Liver (tissue), 3 donors: Measurements from ENCODE around the gene ADO.

Experiments
- ATF3 ChIP-seq: IDR thresholded peaks from 2 replicates; pipeline ENCODE4 v1.6.1; 2016; ENCODE audit warnings: antibody characterized with exemption
- CTCF ChIP-seq: fragments of 150-350 bp; IDR thresholded peaks from 2 replicates; pipeline ENCODE4 v1.5.1; 2017; ENCODE audit warnings: improper control_type of control experiment, low read depth, low read length; ENCODE audit not compliant: missing input control
- EGR1 ChIP-seq, 2 donors: IDR thresholded peaks; 2 replicates each; pipeline ENCODE4 v1.6.1; 2016 to 2018; ENCODE audit warnings: antibody characterized with exemption in 2 of 2, low read depth in 2 of 2
- FOXA1 ChIP-seq: IDR thresholded peaks from 2 replicates; pipeline ENCODE4 v1.6.1; 2016; ENCODE audit warnings: antibody characterized with exemption
- GABPA ChIP-seq, 2 donors: IDR thresholded peaks in 1 of 2; conservative IDR thresholded peaks in 1 of 2; 2 replicates each; pipeline ENCODE4 v1.6.1; 2016; ENCODE audit warnings: antibody characterized with exemption in 2 of 2, mild to moderate bottlenecking in 1 of 2, moderate library complexity in 1 of 2
- JUND ChIP-seq, 2 donors: IDR thresholded peaks; 2 replicates each; pipeline ENCODE4 v1.6.1; 2016; ENCODE audit warnings: antibody characterized with exemption in 2 of 2
- MAX ChIP-seq: IDR thresholded peaks from 2 replicates; pipeline ENCODE4 v1.6.1; 2016; ENCODE audit warnings: antibody characterized with exemption
- RAD21 ChIP-seq, 2 donors: IDR thresholded peaks; 2 replicates each; pipeline ENCODE4 v1.6.1; 2016; ENCODE audit warnings: antibody characterized with exemption in 2 of 2, mild to moderate bottlenecking in 2 of 2
- REST ChIP-seq: IDR thresholded peaks from 2 replicates; pipeline ENCODE4 v1.6.1; 2016; ENCODE audit warnings: antibody characterized with exemption, mild to moderate bottlenecking
- SP1 ChIP-seq: IDR thresholded peaks from 2 replicates; pipeline ENCODE4 v1.6.1; 2018; ENCODE audit warnings: antibody characterized with exemption, mild to moderate bottlenecking
- TAF1 ChIP-seq: conservative IDR thresholded peaks from 2 replicates; pipeline ENCODE4 v1.6.1; 2016; ENCODE audit warnings: antibody characterized with exemption, mild to moderate bottlenecking
- YY1 ChIP-seq: IDR thresholded peaks from 2 replicates; pipeline ENCODE4 v1.6.1; 2016; ENCODE audit warnings: antibody characterized with exemption, mild to moderate bottlenecking
- ZBTB33 ChIP-seq: IDR thresholded peaks from 2 replicates; pipeline ENCODE4 v1.6.1; 2016; ENCODE audit warnings: antibody characterized with exemption
- donor health status: healthy.
- donor health status: healthy.

- TF ChIP-seq FOXA1: no peak
- no peak for TF ChIP-seq CTCF
- no peak for TF ChIP-seq TAF1
- no peak for TF ChIP-seq GABPA (IDR thresholded peaks at IDR 0.05 in 1 of 2, conservative IDR thresholded peaks at IDR 0.05 in 1 of 2)
- no peak for TF ChIP-seq REST
- no peak for TF ChIP-seq JUND (IDR thresholded peaks at IDR 0.05)
- TF ChIP-seq ATF3: no peak
- TF ChIP-seq RAD21 (IDR thresholded peaks at IDR 0.05): no peak
- no peak for TF ChIP-seq ZBTB33
- TF ChIP-seq SP1: no peak
- no peak for TF ChIP-seq MAX
- no peak for TF ChIP-seq EGR1 (IDR thresholded peaks at IDR 0.05; ENCODE audit: low read depth in 2 of 2)
- TF ChIP-seq YY1: no peak
These were observed 49.6 kb upstream of the ADO start for GRCh38 chr10:62754963-62755362.
